D721Med (cell line): ENCODE results near the gene TGFBR3L.

Experiments
- DNase-seq: peaks from one replicate; pipeline ENCODE4 v3.0.0; 2011; ENCODE audit warnings: low spot score; ENCODE audit not compliant: insufficient read length
- FAIRE-seq: peaks from 2 replicates; lab custom pipeline; 2011; peaks lifted over from hg19 to GRCh38; lab: Jason Lieb, UNC
- CTCF ChIP-seq: IDR thresholded peaks from 2 replicates; pipeline ENCODE4 v1.5.1; 2012; ENCODE audit warnings: mild to moderate bottlenecking, control low read depth; ENCODE audit not compliant: insufficient read depth; ENCODE audit errors: missing control alignments

TGFBR3L gene

GRCh38 chr19:7900401-7900870 is 14.2 kb upstream of the TGFBR3L start:
- DNase-seq: no peak
- FAIRE-seq: no peak
- no peak for TF ChIP-seq CTCF

GRCh38 chr19:7900931-7901330 is 13.7 kb upstream of the TGFBR3L start:
- TF ChIP-seq CTCF: no peak
- DNase-seq (no peak), FAIRE-seq (no peak)

- DNase-seq: no peak
- no peak for TF ChIP-seq CTCF
- FAIRE-seq: no peak
Measured at GRCh38 chr19:7901337-7901736, 13.3 kb upstream of the TGFBR3L start.

- no peak for DNase-seq
- TF ChIP-seq CTCF: no peak
- FAIRE-seq: no peak
Measured at GRCh38 chr19:7902796-7903243, 11.8 kb upstream of the TGFBR3L start.

- peak; percentile 29 for FAIRE-seq
- TF ChIP-seq CTCF: peak; percentile 80
- DNase-seq: peak; percentile 96
Measured at GRCh38 chr19:7903244-7904073, 11.2 kb upstream of the TGFBR3L start, which contains the start of gene MAP2K7. TSS of gene MAP2K7 (plus strand) at chr19:7903877. CDS start at chr19:7903945, 68 bp downstream.

GRCh38 chr19:7904074-7905020 is 10.3 kb upstream of the TGFBR3L start:
- no peak for TF ChIP-seq CTCF
- FAIRE-seq (no peak), DNase-seq (no peak)
